IMR-90 (cell line): Measurements from ENCODE around the gene AHNAK. TPM values are rescaled to one million over a fixed set of nuclear protein-coding genes. Genes with fewer than 3 reads are reported as not detected.
A peak's percentile ranks its signal among the peaks of the same experiment; 100 is the strongest.

Experiments used
- ATAC-seq: fragments of 200-7000 bp; cut with Tn5 transposase; 2 replicates; pipeline ENCODE4 v1.9.1; 2020; ENCODE audit warnings: low read depth, mild to moderate bottlenecking, moderate library complexity
- BruUV-seq: library from RNA; stranded (reverse); fragments of 400-500 nt; replicated peaks from 2 replicates; lab custom pipeline; 2021; lab: Mats Ljungman, UMichigan
- CTCF ChIA-PET: fragments of 300-600 bp; formaldehyde crosslinking; extraction: SDS; loops from one replicate; lab custom pipeline; 2021; ENCODE audit warnings: antibody characterized with exemption; lab: Yijun Ruan, JAX
- POLR2A ChIA-PET: fragments of 300-600 bp; sonication (Branson Sonifier 250); formaldehyde crosslinking; loops from one replicate; lab custom pipeline; 2022; ENCODE audit warnings: antibody characterized with exemption; ENCODE audit not compliant: unreplicated experiment; lab: Charles Lee
- DNase-seq: peaks from one replicate; pipeline ENCODE4 v3.0.0; 2013
- H2AFZ ChIP-seq: replicated peaks from 2 replicates; pipeline ENCODE3; 2013; ENCODE audit warnings: low read length, mild to moderate bottlenecking; ENCODE audit not compliant: poor library complexity
- H2AK5ac ChIP-seq: 2 replicates; pipeline ENCODE4 v1.6.1; 2013; ENCODE audit warnings: low read depth, low read length, inconsistent platforms
- H2AK9ac ChIP-seq: replicated peaks from 2 replicates; pipeline ENCODE3; 2013; ENCODE audit warnings: mild to moderate bottlenecking, low read depth, low read length, moderate library complexity; ENCODE audit not compliant: poor library complexity
- H2BK120ac ChIP-seq: 2 replicates; pipeline ENCODE4 v1.6.1; 2013; ENCODE audit warnings: low read depth, low read length, inconsistent platforms
- H2BK15ac ChIP-seq: 3 replicates; pipeline ENCODE4 v1.6.1; 2013; ENCODE audit warnings: low read depth, low read length, inconsistent platforms
- H2BK20ac ChIP-seq: 2 replicates; pipeline ENCODE4 v1.6.1; 2013; ENCODE audit warnings: low read depth, mild to moderate bottlenecking, inconsistent platforms, low read length, moderate library complexity
- H2BK5ac ChIP-seq: 2 replicates; pipeline ENCODE4 v1.6.1; 2013; ENCODE audit warnings: mild to moderate bottlenecking, low read depth, low read length, inconsistent platforms; ENCODE audit not compliant: poor library complexity, severe bottlenecking
- H3K14ac ChIP-seq: replicated peaks from 2 replicates; pipeline ENCODE4 v1.6.1; 2013; ENCODE audit warnings: low read depth, low read length, inconsistent platforms
- H3K18ac ChIP-seq: 2 replicates; pipeline ENCODE4 v1.6.1; 2013; ENCODE audit warnings: low read depth, low read length, control low read depth
- H3K23ac ChIP-seq: 2 replicates; pipeline ENCODE4 v1.6.1; 2013; ENCODE audit warnings: low read depth, low read length, inconsistent platforms
- H3K27ac ChIP-seq: 2 replicates; pipeline ENCODE4 v1.5.1; 2013; ENCODE audit warnings: mild to moderate bottlenecking, control low read depth, low read length; ENCODE audit not compliant: insufficient read depth
- H3K27me3 ChIP-seq: 2 replicates; pipeline ENCODE4 v1.6.1; 2013; ENCODE audit warnings: low read length; ENCODE audit not compliant: control insufficient read depth, insufficient read depth
- H3K36me3 ChIP-seq: 2 replicates; pipeline ENCODE4 v1.6.1; 2013; ENCODE audit warnings: low read length, mixed read lengths; ENCODE audit not compliant: control insufficient read depth, insufficient read depth
- H3K4ac ChIP-seq: 2 replicates; pipeline ENCODE4 v1.6.1; 2013; ENCODE audit warnings: low read depth, low read length, inconsistent platforms
- H3K4me1 ChIP-seq: 2 replicates; pipeline ENCODE4 v1.6.1; 2013; ENCODE audit warnings: low read length, mixed read lengths; ENCODE audit not compliant: control insufficient read depth, insufficient read depth
- H3K4me2 ChIP-seq: 2 replicates; pipeline ENCODE4 v1.6.1; 2013; ENCODE audit warnings: low read depth, mild to moderate bottlenecking, control low read depth, low read length, moderate library complexity
- H3K4me3 ChIP-seq: 2 replicates; pipeline ENCODE4 v1.5.1; 2013; ENCODE audit warnings: low read depth, mild to moderate bottlenecking, control low read depth, low read length, moderate library complexity; ENCODE audit not compliant: insufficient read depth
- H3K56ac ChIP-seq: 2 replicates; pipeline ENCODE4 v1.6.1; 2013; ENCODE audit warnings: low read length, inconsistent platforms; ENCODE audit not compliant: insufficient read depth; ENCODE audit errors: extremely low read depth
- H3K79me1 ChIP-seq, 2 experiments: 2 replicates each; pipeline ENCODE4 v1.6.1; 2013; ENCODE audit warnings: low read length in 2 of 2, inconsistent platforms in 1 of 2, low read depth in 1 of 2
- H3K9ac ChIP-seq: 2 replicates; pipeline ENCODE4 v1.6.1; 2013; ENCODE audit warnings: low read depth, low read length, control low read depth
- H3K9me1 ChIP-seq: 2 replicates; pipeline ENCODE4 v1.6.1; 2013; ENCODE audit warnings: low read length, inconsistent platforms; ENCODE audit not compliant: insufficient read depth
- H3K9me3 ChIP-seq: 2 replicates; pipeline ENCODE4 v1.6.1; 2013; ENCODE audit warnings: low read length; ENCODE audit not compliant: control insufficient read depth, insufficient read depth
- H4K20me1 ChIP-seq: 2 replicates; pipeline ENCODE4 v1.6.1; 2013; ENCODE audit warnings: low read length, inconsistent platforms; ENCODE audit not compliant: insufficient read depth
- H4K5ac ChIP-seq: 2 replicates; pipeline ENCODE4 v1.6.1; 2013; ENCODE audit warnings: mild to moderate bottlenecking, low read depth, low read length, control low read depth
- H4K8ac ChIP-seq, 2 experiments: 2 replicates each; pipeline ENCODE4 v1.6.1; 2013; ENCODE audit warnings: low read depth in 2 of 2, low read length in 2 of 2, control low read depth in 1 of 2, inconsistent platforms in 1 of 2
- H4K91ac ChIP-seq: 2 replicates; pipeline ENCODE4 v1.6.1; 2013; ENCODE audit warnings: low read depth, low read length, inconsistent platforms; ENCODE audit not compliant: insufficient read depth
- BHLHE40 ChIP-seq: fragments of 150-350 bp; IDR thresholded peaks from 2 replicates; pipeline ENCODE4 v1.6.1; 2016; ENCODE audit warnings: mild to moderate bottlenecking, low read depth, low read length
- CTCF ChIP-seq: conservative IDR thresholded peaks from 2 replicates; pipeline ENCODE4 v1.5.1; 2012; ENCODE audit warnings: mild to moderate bottlenecking, low read depth, low read length, improper control_type of control experiment
- RCOR1 ChIP-seq: IDR thresholded peaks from 2 replicates; pipeline ENCODE4 v1.6.1; 2012; ENCODE audit warnings: mild to moderate bottlenecking, low read length, improper control_type of control experiment; ENCODE audit not compliant: insufficient replicate concordance
- whole genome bisulfite sequencing, 2 experiments: methylation state at CpG; one replicate each; pipeline versions ENCODE4 v1.1.5 to v1.1.7; 2013; ENCODE audit warnings: missing lambda C conversion rate in 2 of 2; ENCODE audit not compliant: insufficient read length in 1 of 2; ENCODE audit errors: extremely low coverage in 2 of 2; 5-methylcytosine and 5-hydroxymethylcytosine counted together
- dilution Hi-C: fragments of 300-500 bp; cut with HindIII; formaldehyde crosslinking; loops from one replicate; pipeline ENCODE4 v1.14.3; 2018; ENCODE audit warnings: low sequenced_read_pairs; ENCODE audit not compliant: unreplicated experiment
- in situ Hi-C: fragments of 300-500 bp; cut with MboI; formaldehyde crosslinking; loops from 3 replicates; pipeline ENCODE4 v1.14.3; 2019; ENCODE audit warnings: low sequenced_read_pairs, inconsistent platforms, mixed read lengths
- intact Hi-C: fragments of 100-400 bp; cut with micrococcal nuclease; formaldehyde crosslinking; loops from 2 replicates; pipeline ENCODE4 v1.10.0; 2022
- polyA plus RNA-seq, 3 experiments: library from polyadenylated mRNA; depleted of rRNA; stranded (reverse); fragments of >200 nt; gene quantifications; 2 replicates each; pipeline ENCODE4 v1.2.3, GENCODE V29; 2012; ENCODE audit warnings: low replicate concordance in 1 of 3
- total RNA-seq: library from RNA; depleted of rRNA; stranded (reverse); fragments of >200 nt; gene quantifications from 2 replicates; pipeline ENCODE4 v1.2.3, GENCODE V29; 2012

The AHNAK gene
- total and polyA plus RNA-seq, 2 of the 4 experiments (the other 2 are of a cell fraction) = 95.1 to 695 TPM

GRCh38 chr11:62498492-62499286, 47.9 kb downstream of the AHNAK start (continued):
- TF ChIP-seq CTCF = no peak

DNA sequence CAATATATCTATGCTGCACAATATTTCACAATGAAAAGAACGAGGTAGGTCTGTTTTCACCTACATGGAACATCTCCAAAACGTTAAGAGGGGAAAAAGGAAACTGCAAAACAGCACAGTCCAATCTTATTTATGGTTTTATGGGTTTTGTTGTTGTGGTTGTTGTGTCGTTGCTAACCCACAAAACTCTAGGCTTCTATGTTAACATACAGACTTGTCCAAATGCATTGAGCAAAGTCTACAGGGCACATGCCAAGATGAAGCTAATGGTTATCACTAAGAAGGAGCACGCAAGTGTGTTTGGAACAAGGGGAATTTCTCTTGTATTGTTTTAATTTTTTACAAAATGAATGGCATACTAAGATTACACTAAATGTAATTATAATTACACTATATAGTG, 48.6 kb downstream of the AHNAK start:
- H2AFZ ChIP-seq = no peak overlapping the region
- peak overlapping the region; percentile 28; the same call in 1 of the 3 replicates for H2BK15ac ChIP-seq
- no peaks in the 10 kb centered on the region for H3K9me3 ChIP-seq
- H3K4me3 ChIP-seq = no peak overlapping the region
- H3K27me3 ChIP-seq = no peaks in the 10 kb centered on the region
- H3K9me1 ChIP-seq = peaks cover 13% of the 10 kb centered on the region
- H4K91ac ChIP-seq = no peak overlapping the region
- no peak overlapping the region; the same call in 1 of the 2 replicates for H2BK20ac ChIP-seq
- no peak overlapping the region for H3K56ac ChIP-seq
- H3K4ac ChIP-seq = no peak overlapping the region
- H3K4me1 ChIP-seq = peaks cover 14% of the 10 kb centered on the region
- no peak overlapping the region for H2BK5ac ChIP-seq
- H3K14ac ChIP-seq = no peak overlapping the region
- no peak overlapping the region for H3K4me2 ChIP-seq
- peaks cover 0 to 4% of the 10 kb centered on the region in 2 experiments; a peak in 1 of 4 replicates for H3K79me1 ChIP-seq
- H3K23ac ChIP-seq = no peak overlapping the region
- in situ Hi-C loops = no loop called here
- 0 out of 2 replicates have a peak overlapping the region, but pooled peaks have one; percentile 5 for H2AK5ac ChIP-seq
- DNase-seq = no peak
- intact Hi-C loops = no loop called here
- no peak overlapping the region for H3K27ac ChIP-seq
- CTCF ChIA-PET = interaction anchor here (1.0 kb wide), 1 partner anchor 19 kb away, joined by 6 read pairs; no protein-coding TSS in a partner anchor
- H3K9ac ChIP-seq = no peak overlapping the region
- no TSS peak for BruUV-seq
- no peak overlapping the region for H4K5ac ChIP-seq
- H4K8ac ChIP-seq = no peak overlapping the region
- dilution Hi-C loops = no loop called here
- ATAC-seq = no peak
- H2BK120ac ChIP-seq = no peak overlapping the region
- H2AK9ac ChIP-seq = no peak overlapping the region
- H3K36me3 ChIP-seq = no peaks in the 10 kb centered on the region
- H3K18ac ChIP-seq = no peak overlapping the region
- no peaks in the 10 kb centered on the region for H4K20me1 ChIP-seq
- POLR2A ChIA-PET = no interaction called here
- TF ChIP-seq BHLHE40 = no peak
- TF ChIP-seq RCOR1 = no peak
- WGBS, 2 experiments = no CpG with 5 or more reads among the region's 4 CpGs
